AG09319 (cell line): ENCODE results near the gene RABAC1.

Source experiments
- DNase-seq: peaks from one replicate; pipeline ENCODE4 v3.0.0-alpha.2; 2010; ENCODE audit warnings: low read depth; ENCODE audit errors: extremely low read depth
- TF ChIP-seq, protein P1 (sequence below): IDR thresholded peaks from 2 replicates; pipeline ENCODE4 v1.5.1; 2011; ENCODE audit warnings: low read depth, mild to moderate bottlenecking, inconsistent platforms, low read length, moderate library complexity

Gene RABAC1

DNA sequence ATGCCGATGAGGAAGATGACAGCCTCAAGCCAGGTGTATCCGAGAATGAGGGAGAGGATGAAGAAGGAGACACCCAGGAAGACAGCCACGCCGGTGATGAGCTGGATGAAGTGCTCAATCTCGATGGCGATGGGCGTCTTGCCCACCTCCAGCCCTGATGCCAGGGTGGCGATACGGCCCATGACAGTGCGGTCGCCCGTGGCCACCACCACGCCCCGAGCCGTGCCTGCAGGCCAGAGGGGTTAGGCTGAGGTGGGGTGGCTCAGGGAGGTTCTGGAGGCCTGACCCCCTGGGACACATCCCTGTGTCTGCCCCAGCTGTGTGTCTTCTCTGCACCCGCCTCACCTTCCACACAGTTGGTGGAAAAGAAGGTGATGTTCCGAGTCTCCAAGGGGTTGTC lies 25.8 kb upstream of the RABAC1 start:
- no peak for DNase-seq
- TF ChIP-seq, protein P1, sequence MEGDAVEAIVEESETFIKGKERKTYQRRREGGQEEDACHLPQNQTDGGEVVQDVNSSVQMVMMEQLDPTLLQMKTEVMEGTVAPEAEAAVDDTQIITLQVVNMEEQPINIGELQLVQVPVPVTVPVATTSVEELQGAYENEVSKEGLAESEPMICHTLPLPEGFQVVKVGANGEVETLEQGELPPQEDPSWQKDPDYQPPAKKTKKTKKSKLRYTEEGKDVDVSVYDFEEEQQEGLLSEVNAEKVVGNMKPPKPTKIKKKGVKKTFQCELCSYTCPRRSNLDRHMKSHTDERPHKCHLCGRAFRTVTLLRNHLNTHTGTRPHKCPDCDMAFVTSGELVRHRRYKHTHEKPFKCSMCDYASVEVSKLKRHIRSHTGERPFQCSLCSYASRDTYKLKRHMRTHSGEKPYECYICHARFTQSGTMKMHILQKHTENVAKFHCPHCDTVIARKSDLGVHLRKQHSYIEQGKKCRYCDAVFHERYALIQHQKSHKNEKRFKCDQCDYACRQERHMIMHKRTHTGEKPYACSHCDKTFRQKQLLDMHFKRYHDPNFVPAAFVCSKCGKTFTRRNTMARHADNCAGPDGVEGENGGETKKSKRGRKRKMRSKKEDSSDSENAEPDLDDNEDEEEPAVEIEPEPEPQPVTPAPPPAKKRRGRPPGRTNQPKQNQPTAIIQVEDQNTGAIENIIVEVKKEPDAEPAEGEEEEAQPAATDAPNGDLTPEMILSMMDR: no peak

DNA sequence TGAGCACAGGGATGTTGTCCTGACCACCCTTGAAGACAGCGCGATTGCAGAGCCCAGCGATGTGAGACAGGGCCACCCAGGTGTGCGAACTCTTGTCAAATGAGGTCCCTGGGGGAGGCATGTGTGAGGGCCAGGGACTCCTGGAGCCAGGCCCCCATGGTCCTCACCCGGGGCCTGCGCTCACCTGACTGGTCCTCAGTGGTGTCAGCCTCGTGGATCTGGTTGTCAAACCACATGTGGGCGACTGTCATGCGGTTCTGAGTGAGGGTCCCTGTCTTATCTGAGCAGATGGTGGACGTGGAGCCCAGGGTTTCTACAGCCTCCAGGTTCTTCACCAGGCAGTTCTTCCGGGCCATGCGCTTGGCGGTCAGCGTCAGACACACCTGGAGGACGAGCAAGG lies 22.6 kb upstream of the RABAC1 start:
- DNase-seq: no peak
- TF ChIP-seq, protein P1: no peak

DNA sequence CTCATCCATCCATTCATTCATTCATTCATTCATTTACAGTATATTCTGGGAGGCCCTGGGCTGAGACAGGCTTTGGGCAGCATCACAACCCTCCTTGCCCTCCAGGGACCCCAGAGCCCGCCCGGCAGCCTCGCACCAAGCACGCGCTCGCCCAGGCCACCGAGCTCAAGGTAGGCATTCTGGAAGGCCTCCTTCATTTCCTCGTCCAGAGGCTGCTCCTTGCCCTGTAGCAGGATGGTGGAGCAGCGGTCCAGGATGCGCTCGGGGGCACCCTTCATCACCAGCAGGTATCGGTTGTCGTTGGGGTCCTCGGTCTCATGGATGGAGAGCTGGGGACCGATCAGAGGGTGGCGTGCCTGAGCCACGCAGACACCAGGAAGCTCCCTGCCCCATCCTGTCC lies 19.3 kb upstream of the RABAC1 start:
- no peak for DNase-seq
- TF ChIP-seq, protein P1: no peak

DNA sequence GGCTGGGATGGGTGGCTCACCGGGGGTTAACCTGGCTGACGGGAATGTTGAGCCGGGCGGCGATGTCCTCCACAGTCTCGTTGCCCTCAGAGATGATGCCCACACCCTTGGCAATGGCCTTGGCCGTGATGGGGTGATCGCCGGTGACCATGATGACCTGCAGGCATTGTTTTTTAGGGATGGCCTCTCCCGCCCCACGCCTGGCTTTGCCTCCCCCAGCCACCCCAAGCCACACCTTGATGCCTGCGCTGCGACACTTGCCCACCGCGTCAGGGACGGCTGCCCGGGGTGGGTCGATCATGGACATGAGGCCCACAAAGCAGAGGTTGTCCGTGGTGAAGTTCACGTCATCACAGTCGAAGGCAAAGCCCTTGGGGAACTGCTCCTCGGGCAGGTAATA lies 18.8 kb upstream of the RABAC1 start:
- DNase-seq: no peak
- TF ChIP-seq, protein P1: no peak

DNA sequence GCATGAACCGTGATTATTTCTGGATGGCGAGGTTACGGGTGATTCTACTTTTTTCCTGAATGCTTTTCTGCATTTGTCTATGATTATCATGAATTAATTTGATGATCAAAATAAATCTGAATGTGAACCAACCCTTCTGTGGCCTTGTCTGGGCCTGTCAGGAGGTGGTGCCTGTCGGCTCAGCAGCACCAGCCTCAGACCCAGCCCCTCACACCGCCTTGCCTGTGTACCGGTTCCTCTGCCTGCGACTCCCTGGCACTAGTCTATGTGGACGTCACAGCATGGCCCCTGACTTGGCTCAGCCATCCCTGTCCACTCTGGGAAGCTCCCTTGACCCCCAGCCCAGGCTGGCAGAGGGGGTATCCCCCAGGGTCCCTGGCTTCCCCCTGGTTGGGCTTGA lies 15.5 kb upstream of the RABAC1 start:
- no peak for DNase-seq
- TF ChIP-seq, protein P1: no peak

DNA sequence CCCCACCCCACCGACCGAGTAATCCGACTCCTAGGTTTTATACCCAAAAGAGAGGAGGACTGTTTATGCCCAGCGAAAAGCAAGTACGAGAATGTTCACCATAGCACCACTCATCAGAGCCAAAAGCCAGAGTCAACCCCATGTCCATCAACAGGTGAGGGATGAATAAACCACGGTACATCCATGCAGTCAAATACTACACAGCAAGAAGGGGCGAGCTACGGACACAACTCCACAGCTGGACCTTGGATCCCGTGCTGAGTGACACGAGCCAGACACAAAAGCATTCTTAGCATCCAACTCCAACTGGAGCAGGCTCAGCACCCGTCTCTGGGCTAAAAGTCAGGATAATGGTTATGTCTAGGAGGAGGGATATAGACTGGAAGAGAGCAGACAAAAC lies 12.2 kb upstream of the RABAC1 start:
- TF ChIP-seq, protein P1: no peak
- no peak for DNase-seq

DNA sequence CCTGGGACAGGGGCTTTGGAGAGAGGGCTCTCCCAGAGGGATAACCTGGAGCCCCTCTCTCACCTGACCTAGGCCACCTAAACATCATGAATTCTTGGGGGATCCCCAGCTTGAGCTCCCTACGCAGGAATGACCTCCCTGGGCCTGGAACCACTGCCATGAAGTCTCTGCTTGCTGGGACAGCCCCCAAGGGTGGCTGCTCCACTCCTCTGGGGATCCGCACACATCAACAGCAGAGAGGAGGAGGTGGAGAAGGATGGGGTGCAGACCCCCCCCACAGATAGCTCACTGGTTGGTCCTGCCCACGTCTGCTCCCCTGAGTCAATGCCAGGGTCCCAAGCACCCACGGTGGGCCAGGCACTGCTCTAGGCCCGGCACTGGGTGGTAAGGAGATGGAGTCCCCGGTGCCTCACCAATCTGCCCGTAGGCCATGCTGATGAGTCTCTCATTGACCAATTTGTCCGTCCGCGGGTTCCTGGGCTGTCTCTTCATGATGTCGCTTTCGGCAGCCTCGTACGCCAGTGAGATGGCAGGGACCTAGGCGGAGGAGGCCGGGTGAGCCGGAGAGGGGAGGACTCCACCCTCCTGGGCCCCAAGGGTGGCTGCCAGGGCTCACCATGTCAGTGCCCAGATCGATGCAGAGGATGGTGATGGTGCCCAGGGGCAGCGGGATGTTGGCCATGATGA lies 10.8 kb upstream of the RABAC1 start:
- TF ChIP-seq, protein P1: no peak

More for the DNA sequence above, 10.8 kb upstream of the RABAC1 start:
- DNase-seq: no peak
